ENCODE results near the gene OR10W1. TPM values are rescaled to one million over a fixed set of nuclear protein-coding genes. Genes with fewer than 3 reads are reported as not detected.

Gene OR10W1
- total RNA-seq, 1 experiment from 2014 or later: not detected

DNA sequence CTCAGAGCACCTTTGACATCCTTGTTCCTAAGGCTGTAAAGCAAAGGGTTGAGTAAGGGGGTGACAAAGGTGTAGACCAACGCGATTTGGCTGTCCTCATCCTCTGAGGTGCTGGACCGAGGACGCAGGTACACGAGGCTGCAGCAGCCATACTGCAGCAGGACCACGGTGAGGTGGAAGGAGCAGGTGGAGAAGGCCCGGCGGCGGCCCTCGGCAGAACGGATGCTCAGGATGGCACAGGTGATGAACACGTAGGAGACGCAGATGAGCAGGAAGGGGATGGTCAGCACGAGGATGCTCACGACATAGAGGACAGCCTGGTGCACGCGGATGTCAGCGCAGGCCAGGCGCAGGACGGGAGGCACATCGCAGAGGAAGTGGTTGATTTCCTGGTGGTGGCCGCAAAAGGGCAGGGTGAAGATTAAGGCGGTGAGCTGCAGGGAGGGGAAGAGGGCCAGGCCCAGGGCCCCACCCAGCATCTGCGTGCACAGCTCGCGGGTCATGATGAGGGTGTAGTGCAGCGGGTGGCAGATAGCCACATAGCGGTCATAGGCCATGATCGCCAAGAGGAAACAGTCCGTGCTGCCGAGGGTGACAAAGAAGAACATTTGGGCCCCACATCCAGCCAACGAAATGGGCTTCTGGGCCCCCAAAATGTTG lies 40.0 kb downstream of the OR10W1 start:
- ChIA-PET CTCF (no interaction called here), POLR2A (no interaction called here), RAD21 (ENCODE audit: low non-redundant PET in 1 of 2, low total read pairs in 2 of 2, uncharacterized antibody in 2 of 2, unreplicated experiment in 2 of 2) (no interaction called here)
- no peak overlapping the region for H3K4me3 ChIP-seq (replicated peaks in 1 of 2; ENCODE audit: low read depth in 1 of 2, low read length in 2 of 2)
- no peaks in the 10 kb centered on the region for H3K9me3 ChIP-seq (ENCODE audit: control insufficient read depth in 1 of 2, insufficient read depth in 1 of 2, low read depth in 1 of 2, low read length in 2 of 2)
- no peaks in the 10 kb centered on the region for H3K79me2 ChIP-seq (ENCODE audit: insufficient read depth, low read length)
- H3K36me3 ChIP-seq (ENCODE audit: control insufficient read depth in 1 of 2, insufficient read depth in 2 of 2, low read length in 2 of 2): no peaks in the 10 kb centered on the region
- intact Hi-C loops (cut with micrococcal nuclease): no loop called here
- no peaks in the 10 kb centered on the region for H3K4me1 ChIP-seq (ENCODE audit: control insufficient read depth in 1 of 2, insufficient read depth in 2 of 2, low read length in 2 of 2)
- TF ChIP-seq REST (IDR thresholded peaks at IDR 0.05; ENCODE audit: low read depth) (no peak), FOSL1 (IDR thresholded peaks at IDR 0.05; ENCODE audit: low read depth) (no peak), POLR2A (IDR thresholded peaks at IDR 0.05; ENCODE audit: borderline replicate concordance, extremely low read depth, insufficient read depth, insufficient read length) (no peak), TCF7L2 (IDR thresholded peaks at IDR 0.05; ENCODE audit: borderline replicate concordance, extremely low read depth, insufficient read depth, insufficient read length) (no peak), SRF (IDR thresholded peaks at IDR 0.05; ENCODE audit: low read depth) (no peak), CBX3 (IDR thresholded peaks at IDR 0.05; ENCODE audit: low read depth) (no peak), ELF1 (IDR thresholded peaks at IDR 0.05; ENCODE audit: borderline replicate concordance, low read depth) (no peak), ZFX (IDR thresholded peaks at IDR 0.05) (no peak), MAX (IDR thresholded peaks at IDR 0.05) (no peak), POLR2AphosphoS5 (IDR thresholded peaks at IDR 0.05; ENCODE audit: low read depth, low read length) (no peak)
- no peaks in the 10 kb centered on the region for H4K20me1 ChIP-seq (ENCODE audit: insufficient read depth)
- no peak overlapping the region for H3K27ac ChIP-seq (ENCODE audit: low read depth, low read length)
- no peak for DNase-seq (ENCODE audit: low read depth, low spot score)
- no peaks in the 10 kb centered on the region; the same call in 1 of the 2 replicates for H3K27me3 ChIP-seq (ENCODE audit: insufficient read depth, low read length)
- H2AFZ ChIP-seq (ENCODE audit: low read depth, low read length, poor library complexity, severe bottlenecking): no peak overlapping the region
- H3K9me2 ChIP-seq (ENCODE audit: insufficient read depth): no peaks in the 10 kb centered on the region
- no peak overlapping the region for H3K9ac ChIP-seq (ENCODE audit: low read length)
- BruUV-seq (replicated peaks): no TSS peak
- no peak for ATAC-seq
- no peak overlapping the region for H3K4me2 ChIP-seq (ENCODE audit: low read length)

Measured in HCT116 (cell line).